Glomerular endothelial cell (primary cell): ENCODE results near the gene GPRC5D. TPM values are rescaled to one million over a fixed set of nuclear protein-coding genes. Genes with fewer than 3 reads are reported as not detected.

Source experiments
- DNase-seq: peaks from one replicate; pipeline ENCODE4 v3.0.0-alpha.2; 2011; ENCODE audit warnings: low read depth, low spot score; ENCODE audit errors: extremely low read depth
- total RNA-seq: library from RNA; depleted of rRNA; stranded (reverse); fragments of >200 nt; gene quantifications from 2 replicates; pipeline ENCODE4 v1.2.3, GENCODE V29; 2015

The GPRC5D gene
- total RNA-seq, 1 donor from 2014 or later, result not detected

- DNase-seq, result peak; percentile 96
These were observed 27.8 kb upstream of the GPRC5D start for GRCh38 chr12:12979731-12980259.

- DNase-seq, result no peak
These were observed 27.2 kb upstream of the GPRC5D start for GRCh38 chr12:12979126-12979525.

- no peak for DNase-seq
These were observed 25.3 kb upstream of the GPRC5D start for GRCh38 chr12:12977231-12977630.

GRCh38 chr12:12976366-12976765 lies 24.4 kb upstream of the GPRC5D start:
- DNase-seq, result no peak

GRCh38 chr12:12975322-12976077 lies 23.5 kb upstream of the GPRC5D start:
- DNase-seq, result no peak

GRCh38 chr12:12974211-12974610 lies 22.2 kb upstream of the GPRC5D start:
- no peak for DNase-seq

- DNase-seq, result no peak
These were observed 21.0 kb upstream of the GPRC5D start for GRCh38 chr12:12973019-12973418.

GRCh38 chr12:12965836-12966235 lies 13.9 kb upstream of the GPRC5D start:
- no peak for DNase-seq

GRCh38 chr12:12964255-12964654 lies 12.3 kb upstream of the GPRC5D start:
- DNase-seq, result no peak

- no peak for DNase-seq
These were observed 8.8 kb upstream of the GPRC5D start for GRCh38 chr12:12960639-12961209.

GRCh38 chr12:12958886-12959285 lies 6.9 kb upstream of the GPRC5D start:
- DNase-seq, result no peak

GRCh38 chr12:12954878-12955625 lies 3.1 kb upstream of the GPRC5D start:
- no peak for DNase-seq

GRCh38 chr12:12954356-12954755 lies 2.4 kb upstream of the GPRC5D start:
- DNase-seq, result no peak

- no peak for DNase-seq
These were observed 466 bp downstream of the GPRC5D start for GRCh38 chr12:12951504-12951903.

- DNase-seq, result no peak
These were observed 4.1 kb downstream of the GPRC5D start for GRCh38 chr12:12947902-12948301.

GRCh38 chr12:12946686-12947355 lies 5.1 kb downstream of the GPRC5D start:
- DNase-seq, result no peak

GRCh38 chr12:12945591-12945990 lies 6.4 kb downstream of the GPRC5D start:
- no peak for DNase-seq

GRCh38 chr12:12943586-12944260 lies 8.2 kb downstream of the GPRC5D start:
- DNase-seq, result no peak

- no peak for DNase-seq
These were observed 10.3 kb downstream of the GPRC5D start for GRCh38 chr12:12941450-12942350.
